ENCODE measurements around the gene DRG1. TPM values are rescaled to one million over a fixed set of nuclear protein-coding genes. Genes with fewer than 3 reads are reported as not detected.

Gene DRG1
- total and polyA plus RNA-seq, 2 donors (not counting 3 experiments of a cell fraction or from before 2014, with no cell fraction given): 37.7 to 65.1 TPM

DNA sequence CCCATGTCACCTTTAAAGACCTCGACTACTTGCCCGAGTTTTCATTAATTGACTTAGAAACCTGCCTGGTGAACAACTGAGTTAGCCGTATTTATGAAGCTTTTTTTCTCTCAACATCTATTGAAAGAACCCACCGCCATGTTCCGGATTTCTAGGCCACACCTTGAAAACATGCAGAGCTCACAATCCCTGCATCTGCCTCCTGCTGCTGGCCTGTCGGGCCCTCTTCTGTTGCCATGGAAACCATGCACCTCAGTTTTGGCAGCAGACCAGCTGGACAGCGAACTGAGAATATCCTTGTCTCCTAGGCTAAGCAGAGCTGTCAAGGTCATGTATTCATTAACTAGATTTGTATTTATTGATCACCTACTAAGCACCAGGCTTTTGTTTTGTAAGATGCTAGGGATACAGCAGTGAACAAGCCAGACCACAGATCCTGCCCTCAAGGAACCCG lies 49.0 kb upstream of the DRG1 start:
- H3K36me3 ChIP-seq (ENCODE audit: control insufficient read depth in 2 of 2, extremely low read depth in 1 of 2, insufficient read depth in 2 of 2, low read length in 2 of 2): no peaks in the 10 kb centered on the region
- no peak for DNase-seq (ENCODE audit: low read depth, low spot score)
- no TSS peak for BruUV-seq (replicated peaks)
- no peaks in the 10 kb centered on the region for H4K20me1 ChIP-seq (replicated peaks; ENCODE audit: control insufficient read depth, extremely low read depth, insufficient read depth, low read length)
- H2AFZ ChIP-seq (ENCODE audit: low read depth, low read length): no peak overlapping the region
- H3K9ac ChIP-seq (replicated peaks; ENCODE audit: extremely low read depth, insufficient read depth, low read length): no peak overlapping the region
- intact Hi-C loops (cut with micrococcal nuclease): no loop called here
- TF ChIP-seq FOS (IDR thresholded peaks at IDR 0.05; ENCODE audit: borderline replicate concordance, insufficient read depth, low read length) (no peak), POLR2AphosphoS5 (IDR thresholded peaks at IDR 0.05; ENCODE audit: insufficient read depth, low read depth, low read length) (no peak), GATA2 (IDR thresholded peaks at IDR 0.05; ENCODE audit: insufficient read depth, insufficient read length, low read depth, low read length) (no peak), EZH2 (IDR thresholded peaks at IDR 0.05; ENCODE audit: borderline replicate concordance, low read depth, low read length, severe bottlenecking) (no peak), MYC (IDR thresholded peaks at IDR 0.05; ENCODE audit: low read depth, low read length) (no peak), JUN (IDR thresholded peaks at IDR 0.05; ENCODE audit: borderline replicate concordance, insufficient read depth, insufficient read length, low read depth) (no peak), POLR2A (IDR thresholded peaks at IDR 0.05; ENCODE audit: low read depth, low read length) (no peak)
- TF ChIP-seq, protein P1, sequence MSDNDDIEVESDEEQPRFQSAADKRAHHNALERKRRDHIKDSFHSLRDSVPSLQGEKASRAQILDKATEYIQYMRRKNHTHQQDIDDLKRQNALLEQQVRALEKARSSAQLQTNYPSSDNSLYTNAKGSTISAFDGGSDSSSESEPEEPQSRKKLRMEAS (IDR thresholded peaks at IDR 0.05; ENCODE audit: insufficient read depth, insufficient read length): no peak
- TF ChIP-seq, protein P2, sequence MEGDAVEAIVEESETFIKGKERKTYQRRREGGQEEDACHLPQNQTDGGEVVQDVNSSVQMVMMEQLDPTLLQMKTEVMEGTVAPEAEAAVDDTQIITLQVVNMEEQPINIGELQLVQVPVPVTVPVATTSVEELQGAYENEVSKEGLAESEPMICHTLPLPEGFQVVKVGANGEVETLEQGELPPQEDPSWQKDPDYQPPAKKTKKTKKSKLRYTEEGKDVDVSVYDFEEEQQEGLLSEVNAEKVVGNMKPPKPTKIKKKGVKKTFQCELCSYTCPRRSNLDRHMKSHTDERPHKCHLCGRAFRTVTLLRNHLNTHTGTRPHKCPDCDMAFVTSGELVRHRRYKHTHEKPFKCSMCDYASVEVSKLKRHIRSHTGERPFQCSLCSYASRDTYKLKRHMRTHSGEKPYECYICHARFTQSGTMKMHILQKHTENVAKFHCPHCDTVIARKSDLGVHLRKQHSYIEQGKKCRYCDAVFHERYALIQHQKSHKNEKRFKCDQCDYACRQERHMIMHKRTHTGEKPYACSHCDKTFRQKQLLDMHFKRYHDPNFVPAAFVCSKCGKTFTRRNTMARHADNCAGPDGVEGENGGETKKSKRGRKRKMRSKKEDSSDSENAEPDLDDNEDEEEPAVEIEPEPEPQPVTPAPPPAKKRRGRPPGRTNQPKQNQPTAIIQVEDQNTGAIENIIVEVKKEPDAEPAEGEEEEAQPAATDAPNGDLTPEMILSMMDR (IDR thresholded peaks at IDR 0.05; ENCODE audit: extremely low read depth in 1 of 2, insufficient read depth in 1 of 2, low read depth in 1 of 2, low read length in 2 of 2): no peak
- dilution Hi-C loops (cut with MboI; ENCODE audit: extremely low pct_ligation_motif_present, low sequenced_read_pairs): no loop called here
- H3K4me1 ChIP-seq (ENCODE audit: control insufficient read depth, extremely low read depth, insufficient read depth, low read length): peaks cover 12% of the 10 kb centered on the region
- H3K27me3 ChIP-seq (ENCODE audit: control insufficient read depth in 2 of 2, insufficient read depth in 2 of 2, low read length in 2 of 2): peaks cover 2 to 5% of the 10 kb centered on the region in 2 experiments
- no peaks in the 10 kb centered on the region for H3K9me1 ChIP-seq (replicated peaks; ENCODE audit: control insufficient read depth, extremely low read depth, insufficient read depth, low read length)
- ChIA-PET POLR2A (no interaction called here), CTCF (no interaction called here)
- no peak overlapping the region for H3K4me2 ChIP-seq (ENCODE audit: insufficient read depth, low read length)
- H3K79me2 ChIP-seq (ENCODE audit: control insufficient read depth, insufficient read depth, low read length): peaks cover 3% of the 10 kb centered on the region
- H3K4me3 ChIP-seq (replicated peaks in 1 of 3; ENCODE audit: insufficient read depth in 1 of 3, low read depth in 1 of 3, low read length in 3 of 3): no peak overlapping the region
- no peak for FAIRE-seq
- H3K27ac ChIP-seq (ENCODE audit: insufficient read depth, low read depth, low read length): no peak overlapping the region
- no peaks in the 10 kb centered on the region for H3K9me3 ChIP-seq (replicated peaks; ENCODE audit: control insufficient read depth, insufficient read depth, low read length)

All from endothelial cell of umbilical vein (primary cell).